ENCODE data around the gene KREMEN2. TPM values are rescaled to one million over a fixed set of nuclear protein-coding genes. Genes with fewer than 3 reads are reported as not detected.

KREMEN2 gene
- total and polyA plus RNA-seq, 2 of the 13 experiments (the other 11 are each of a cell fraction or from before 2014, with no cell fraction given): 0.48 to 1.2 TPM

DNA sequence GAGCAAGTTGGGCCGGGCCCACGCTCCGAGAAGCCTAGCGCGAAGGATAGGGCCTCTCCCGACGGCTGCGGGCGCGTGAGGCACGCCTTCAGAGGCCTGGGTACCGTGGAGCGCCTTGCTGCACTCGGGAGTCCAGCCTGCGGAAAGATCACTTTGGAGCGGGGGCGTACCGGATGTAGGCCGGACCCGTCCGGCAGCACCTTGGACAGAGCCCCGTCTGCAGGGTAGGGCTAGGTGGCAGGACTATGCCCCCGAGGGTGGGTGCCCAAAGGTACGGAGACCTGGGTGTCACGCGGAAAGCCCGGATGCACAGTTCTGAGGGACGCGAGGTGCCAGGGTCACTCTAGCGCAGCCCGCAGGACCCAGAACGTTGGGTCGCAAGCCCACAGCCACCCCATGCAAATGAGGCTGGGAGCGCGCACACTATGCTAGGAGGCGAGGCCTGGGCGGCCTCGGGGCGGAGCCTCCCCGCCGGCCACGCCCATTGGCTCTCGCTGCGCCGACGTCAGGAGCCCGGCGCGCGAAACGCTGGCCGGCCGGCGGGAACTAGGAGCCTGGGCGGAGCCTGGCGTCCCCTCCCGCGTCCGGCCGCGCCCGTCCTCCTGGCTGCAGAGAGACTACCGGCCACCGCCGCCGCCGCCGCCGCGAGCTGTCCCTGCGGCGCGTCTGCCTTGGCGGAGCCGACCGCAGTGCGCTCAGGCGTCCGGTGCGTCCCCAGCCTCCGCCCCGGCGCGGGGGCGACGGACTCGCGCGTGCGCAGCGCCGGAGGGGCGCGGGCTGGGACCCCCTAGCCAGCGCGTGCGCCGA lies 4.9 kb downstream of the KREMEN2 start, which contains the start of gene PAQR4 (continued):
- TF ChIP-seq ZNF547 (CRISPR knock-in tag; IDR thresholded peaks at IDR 0.05): peak; percentile 88
- peak; percentile 77 for TF ChIP-seq PRDM15 (CRISPR knock-in tag; IDR thresholded peaks at IDR 0.05)
- peak; percentile 95 for TF ChIP-seq TOPORS (CRISPR knock-in tag; IDR thresholded peaks at IDR 0.05)
- TF ChIP-seq, protein P1, sequence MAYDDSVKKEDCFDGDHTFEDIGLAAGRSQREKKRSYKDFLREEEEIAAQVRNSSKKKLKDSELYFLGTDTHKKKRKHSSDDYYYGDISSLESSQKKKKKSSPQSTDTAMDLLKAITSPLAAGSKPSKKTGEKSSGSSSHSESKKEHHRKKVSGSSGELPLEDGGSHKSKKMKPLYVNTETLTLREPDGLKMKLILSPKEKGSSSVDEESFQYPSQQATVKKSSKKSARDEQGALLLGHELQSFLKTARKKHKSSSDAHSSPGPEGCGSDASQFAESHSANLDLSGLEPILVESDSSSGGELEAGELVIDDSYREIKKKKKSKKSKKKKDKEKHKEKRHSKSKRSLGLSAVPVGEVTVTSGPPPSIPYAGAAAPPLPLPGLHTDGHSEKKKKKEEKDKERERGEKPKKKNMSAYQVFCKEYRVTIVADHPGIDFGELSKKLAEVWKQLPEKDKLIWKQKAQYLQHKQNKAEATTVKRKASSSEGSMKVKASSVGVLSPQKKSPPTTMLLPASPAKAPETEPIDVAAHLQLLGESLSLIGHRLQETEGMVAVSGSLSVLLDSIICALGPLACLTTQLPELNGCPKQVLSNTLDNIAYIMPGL (CRISPR knock-in tag; IDR thresholded peaks at IDR 0.05; ENCODE audit: borderline replicate concordance in 1 of 2, low read depth in 1 of 2): peak; percentile 73 to 79
- peak; percentile 98 for TF ChIP-seq GLI4 (CRISPR knock-in tag; IDR thresholded peaks at IDR 0.05; ENCODE audit: borderline replicate concordance)
- peak; percentile 86 for TF ChIP-seq HOXD1 (CRISPR knock-in tag; IDR thresholded peaks at IDR 0.05)
- TF ChIP-seq, protein P2, sequence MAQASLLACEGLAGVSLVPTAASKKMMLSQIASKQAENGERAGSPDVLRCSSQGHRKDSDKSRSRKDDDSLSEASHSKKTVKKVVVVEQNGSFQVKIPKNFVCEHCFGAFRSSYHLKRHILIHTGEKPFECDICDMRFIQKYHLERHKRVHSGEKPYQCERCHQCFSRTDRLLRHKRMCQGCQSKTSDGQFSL (CRISPR knock-in tag; IDR thresholded peaks at IDR 0.05): peak; percentile 41; the same call in 1 of the 2 replicates
- peak; percentile 94 for TF ChIP-seq ZNF891 (CRISPR knock-in tag; IDR thresholded peaks at IDR 0.05)
- TF ChIP-seq, protein P3, sequence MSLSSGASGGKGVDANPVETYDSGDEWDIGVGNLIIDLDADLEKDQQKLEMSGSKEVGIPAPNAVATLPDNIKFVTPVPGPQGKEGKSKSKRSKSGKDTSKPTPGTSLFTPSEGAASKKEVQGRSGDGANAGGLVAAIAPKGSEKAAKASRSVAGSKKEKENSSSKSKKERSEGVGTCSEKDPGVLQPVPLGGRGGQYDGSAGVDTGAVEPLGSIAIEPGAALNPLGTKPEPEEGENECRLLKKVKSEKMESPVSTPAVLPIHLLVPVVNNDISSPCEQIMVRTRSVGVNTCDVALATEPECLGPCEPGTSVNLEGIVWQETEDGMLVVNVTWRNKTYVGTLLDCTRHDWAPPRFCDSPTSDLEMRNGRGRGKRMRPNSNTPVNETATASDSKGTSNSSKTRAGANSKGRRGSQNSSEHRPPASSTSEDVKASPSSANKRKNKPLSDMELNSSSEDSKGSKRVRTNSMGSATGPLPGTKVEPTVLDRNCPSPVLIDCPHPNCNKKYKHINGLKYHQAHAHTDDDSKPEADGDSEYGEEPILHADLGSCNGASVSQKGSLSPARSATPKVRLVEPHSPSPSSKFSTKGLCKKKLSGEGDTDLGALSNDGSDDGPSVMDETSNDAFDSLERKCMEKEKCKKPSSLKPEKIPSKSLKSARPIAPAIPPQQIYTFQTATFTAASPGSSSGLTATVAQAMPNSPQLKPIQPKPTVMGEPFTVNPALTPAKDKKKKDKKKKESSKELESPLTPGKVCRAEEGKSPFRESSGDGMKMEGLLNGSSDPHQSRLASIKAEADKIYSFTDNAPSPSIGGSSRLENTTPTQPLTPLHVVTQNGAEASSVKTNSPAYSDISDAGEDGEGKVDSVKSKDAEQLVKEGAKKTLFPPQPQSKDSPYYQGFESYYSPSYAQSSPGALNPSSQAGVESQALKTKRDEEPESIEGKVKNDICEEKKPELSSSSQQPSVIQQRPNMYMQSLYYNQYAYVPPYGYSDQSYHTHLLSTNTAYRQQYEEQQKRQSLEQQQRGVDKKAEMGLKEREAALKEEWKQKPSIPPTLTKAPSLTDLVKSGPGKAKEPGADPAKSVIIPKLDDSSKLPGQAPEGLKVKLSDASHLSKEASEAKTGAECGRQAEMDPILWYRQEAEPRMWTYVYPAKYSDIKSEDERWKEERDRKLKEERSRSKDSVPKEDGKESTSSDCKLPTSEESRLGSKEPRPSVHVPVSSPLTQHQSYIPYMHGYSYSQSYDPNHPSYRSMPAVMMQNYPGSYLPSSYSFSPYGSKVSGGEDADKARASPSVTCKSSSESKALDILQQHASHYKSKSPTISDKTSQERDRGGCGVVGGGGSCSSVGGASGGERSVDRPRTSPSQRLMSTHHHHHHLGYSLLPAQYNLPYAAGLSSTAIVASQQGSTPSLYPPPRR (CRISPR knock-in tag; IDR thresholded peaks at IDR 0.05; ENCODE audit: borderline replicate concordance): peak; percentile 75; the same call in 1 of the 2 replicates
- TF ChIP-seq GTF2F1 (IDR thresholded peaks at IDR 0.05; ENCODE audit: low read length): no peak
- TF ChIP-seq GATA4 (IDR thresholded peaks at IDR 0.05; ENCODE audit: borderline replicate concordance, low read depth): no peak
- TF ChIP-seq ZBTB8A (CRISPR knock-in tag; IDR thresholded peaks at IDR 0.05; ENCODE audit: borderline replicate concordance, low read depth): peak; percentile 63; the same call in 1 of the 2 replicates
- TF ChIP-seq ESRRA (CRISPR knock-in tag; IDR thresholded peaks at IDR 0.05; ENCODE audit: low read depth): peak; percentile 77; the same call in 1 of the 2 replicates
- no peak; the same call in 1 of the 2 replicates for TF ChIP-seq NFIC (IDR thresholded peaks at IDR 0.05; ENCODE audit: low read length)
- TF ChIP-seq, protein P4, sequence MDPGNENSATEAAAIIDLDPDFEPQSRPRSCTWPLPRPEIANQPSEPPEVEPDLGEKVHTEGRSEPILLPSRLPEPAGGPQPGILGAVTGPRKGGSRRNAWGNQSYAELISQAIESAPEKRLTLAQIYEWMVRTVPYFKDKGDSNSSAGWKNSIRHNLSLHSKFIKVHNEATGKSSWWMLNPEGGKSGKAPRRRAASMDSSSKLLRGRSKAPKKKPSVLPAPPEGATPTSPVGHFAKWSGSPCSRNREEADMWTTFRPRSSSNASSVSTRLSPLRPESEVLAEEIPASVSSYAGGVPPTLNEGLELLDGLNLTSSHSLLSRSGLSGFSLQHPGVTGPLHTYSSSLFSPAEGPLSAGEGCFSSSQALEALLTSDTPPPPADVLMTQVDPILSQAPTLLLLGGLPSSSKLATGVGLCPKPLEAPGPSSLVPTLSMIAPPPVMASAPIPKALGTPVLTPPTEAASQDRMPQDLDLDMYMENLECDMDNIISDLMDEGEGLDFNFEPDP (CRISPR knock-in tag; conservative IDR thresholded peaks at IDR 0.05): 0 out of 2 replicates have a peak, but pooled peaks have one; percentile 95

All from HepG2 (cell line).